HG03108 (cell line): Measurements from ENCODE around the gene PGM5.

Source experiments
- ATAC-seq: cut with Tn5 transposase; IDR thresholded peaks from one replicate; pipeline ENCODE4 v1.9.1; 2021; ENCODE audit warnings: moderate library complexity; ENCODE audit not compliant: unreplicated experiment

The PGM5 gene

DNA sequence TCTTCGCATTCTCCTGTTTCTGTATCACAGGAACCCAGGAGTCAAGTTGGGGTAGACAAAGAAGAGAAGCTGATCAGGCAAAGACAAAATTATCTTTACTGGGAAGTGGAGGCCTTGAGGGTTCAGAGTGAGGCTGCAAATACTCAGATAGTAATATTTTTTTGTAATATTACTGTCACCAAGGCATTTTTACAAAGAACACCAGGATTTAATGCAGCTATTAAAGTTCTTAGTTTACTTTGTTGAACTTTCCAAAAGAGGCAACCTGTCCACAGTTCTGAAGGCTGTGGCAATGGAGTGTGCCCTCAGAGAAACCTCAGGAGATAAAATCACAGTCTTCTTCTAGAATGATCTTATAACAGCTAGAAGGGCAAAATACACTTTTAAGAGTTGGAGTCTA is 74.9 kb downstream of the PGM5 start:
- ATAC-seq: no peak

GRCh38 chr9:68433531-68434110 is 77.2 kb downstream of the PGM5 start:
- no peak for ATAC-seq

- no peak for ATAC-seq
Observed at GRCh38 chr9:68437785-68438184, 81.4 kb downstream of the PGM5 start.

DNA sequence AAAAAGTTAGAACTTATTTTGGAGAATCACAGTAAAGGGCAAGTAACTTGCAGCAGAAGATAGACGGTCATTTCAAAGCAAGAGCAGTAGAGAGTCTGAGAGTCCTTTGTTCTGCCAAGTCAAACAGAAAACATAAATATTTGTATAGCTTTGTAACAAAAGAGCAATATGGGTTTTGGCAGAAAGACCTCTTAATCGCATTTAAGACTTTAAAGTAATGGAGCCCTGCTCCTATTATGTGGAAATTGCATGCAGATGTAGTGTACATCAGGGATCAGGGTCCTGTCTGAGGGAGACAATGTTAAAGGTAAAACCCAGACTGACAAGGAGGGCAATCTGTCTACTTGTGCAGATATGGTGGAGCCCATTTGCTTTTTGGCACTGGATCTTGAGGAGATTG is 87.2 kb downstream of the PGM5 start:
- no peak for ATAC-seq

DNA sequence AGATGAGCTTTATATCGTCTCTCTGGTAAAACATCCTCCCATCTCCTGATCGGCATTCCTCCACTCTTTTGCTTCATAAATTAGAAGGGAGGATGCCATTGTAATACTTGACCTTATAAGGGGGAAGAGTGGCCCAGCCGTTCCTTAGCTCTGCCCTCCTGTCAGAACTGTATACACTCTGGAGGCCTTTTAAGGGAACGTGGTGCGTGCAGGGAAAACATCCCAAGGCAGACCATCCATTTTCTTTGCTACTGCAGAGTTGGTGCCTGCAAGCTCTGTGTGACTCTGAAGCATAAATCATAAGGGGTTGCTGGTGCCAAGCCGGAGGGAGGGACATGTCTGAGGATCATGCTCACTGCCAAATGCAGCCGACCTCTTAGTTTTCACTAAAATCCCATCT is 90.4 kb downstream of the PGM5 start:
- ATAC-seq: no peak

DNA sequence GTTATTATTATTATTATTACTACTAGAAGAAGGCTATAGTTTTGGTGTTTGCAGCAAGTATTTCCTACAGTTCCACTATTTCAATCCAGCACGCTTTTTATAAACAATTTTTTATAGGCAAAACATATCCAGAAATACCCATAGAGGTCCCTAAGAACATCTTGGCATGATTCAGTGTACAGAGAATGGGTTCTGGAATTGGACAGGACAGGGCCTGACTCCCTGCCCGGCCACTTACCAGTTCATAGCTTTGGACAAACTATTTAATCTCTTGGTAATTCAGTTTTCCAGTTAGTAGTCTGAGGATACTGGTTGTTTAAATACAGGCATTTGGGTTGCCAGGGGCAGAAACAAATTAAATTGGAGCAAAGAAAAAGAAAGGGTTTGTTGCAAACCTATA is 91.2 kb downstream of the PGM5 start:
- ATAC-seq: no peak

DNA sequence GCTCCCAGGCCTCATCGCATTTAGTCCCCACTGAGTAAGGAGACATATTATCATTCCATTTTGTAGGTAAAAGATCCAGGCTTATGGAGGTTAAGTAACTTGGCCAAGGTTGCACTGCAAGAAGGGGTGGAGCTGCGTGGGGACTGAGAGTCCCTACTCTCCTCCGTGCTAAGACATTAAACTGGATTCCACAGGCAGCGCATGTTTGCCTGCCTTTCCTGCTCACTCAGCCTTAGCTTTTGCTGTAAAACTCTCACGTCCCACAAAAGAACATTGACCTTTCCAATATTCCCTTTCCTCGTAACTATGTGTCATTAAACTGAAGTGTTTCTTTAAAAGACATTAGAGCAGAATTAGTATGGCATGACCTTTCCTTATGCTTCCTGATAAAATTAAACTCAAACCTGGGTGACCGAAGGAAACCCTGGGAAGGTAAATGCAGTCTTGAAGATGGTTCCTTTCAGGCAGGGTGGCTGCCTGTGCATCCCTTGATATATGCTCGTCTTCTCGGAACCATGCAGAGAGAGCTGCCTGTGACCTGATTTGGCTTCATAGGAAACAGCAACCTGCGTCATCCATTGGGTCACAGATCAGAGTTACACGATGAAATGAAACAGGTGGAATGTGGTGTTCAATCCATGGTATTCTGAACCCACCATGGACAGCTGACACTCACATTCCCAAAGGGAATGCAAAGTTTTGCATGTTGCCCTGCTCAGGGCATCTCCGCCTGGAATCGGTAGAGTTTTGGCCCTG is 98.3 kb downstream of the PGM5 start:
- ATAC-seq: no peak

DNA sequence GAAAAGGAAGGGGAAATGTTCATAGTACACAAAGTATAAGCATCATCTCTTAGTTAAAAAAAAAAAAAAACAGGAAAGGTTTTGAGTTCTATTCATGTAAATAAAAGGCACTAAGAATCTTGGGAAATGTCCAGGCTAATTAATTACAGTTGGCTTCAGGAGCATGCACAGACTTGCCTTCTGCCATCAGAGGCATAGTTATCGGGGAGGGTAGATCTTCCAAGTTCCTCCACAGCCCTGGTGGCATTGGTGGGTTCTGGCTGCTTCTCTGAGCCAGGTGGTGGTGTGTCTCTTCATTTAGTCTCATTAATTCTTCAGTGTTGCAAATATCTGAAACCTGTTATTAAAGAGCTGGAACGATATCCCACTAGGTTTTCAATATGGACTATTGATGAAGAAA is 99.0 kb downstream of the PGM5 start:
- ATAC-seq: no peak

DNA sequence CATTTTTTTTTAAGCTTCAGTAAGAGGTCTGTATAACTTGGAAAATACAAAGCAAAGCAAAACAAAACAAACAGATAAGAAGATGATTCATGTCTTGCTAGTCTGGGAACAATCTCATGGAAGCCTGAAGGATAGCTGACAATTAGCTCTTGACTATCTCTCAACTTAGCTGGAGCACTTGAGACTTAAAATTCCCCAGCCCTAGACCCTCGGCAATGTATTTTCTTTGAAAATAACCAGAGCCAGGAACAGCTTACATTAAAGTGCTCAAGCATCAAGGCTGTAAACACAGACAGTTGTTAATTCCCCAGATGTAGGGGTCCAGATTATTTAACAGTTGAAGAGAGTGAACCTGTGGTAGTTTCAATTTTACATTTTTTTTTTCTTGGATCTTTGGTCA is 101.4 kb downstream of the PGM5 start:
- no peak for ATAC-seq

DNA sequence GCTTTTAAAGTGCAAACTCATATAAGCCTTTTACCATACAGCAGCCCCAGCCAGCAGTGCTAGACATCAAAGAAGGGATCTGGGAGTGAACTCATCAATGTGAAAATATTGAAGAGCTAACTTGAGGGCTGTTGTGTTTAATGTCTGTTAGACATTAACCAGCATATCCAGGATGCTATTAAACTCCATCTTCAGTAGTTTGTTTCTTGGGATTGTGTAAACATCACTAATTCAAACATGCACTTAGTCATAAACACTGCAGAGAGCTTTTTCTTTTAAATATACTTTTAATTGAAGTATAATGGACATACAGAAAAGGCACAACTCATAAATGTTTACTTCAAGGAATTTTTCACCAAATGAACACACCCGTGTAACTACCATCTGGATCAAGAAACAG is 102.5 kb downstream of the PGM5 start:
- ATAC-seq: no peak

DNA sequence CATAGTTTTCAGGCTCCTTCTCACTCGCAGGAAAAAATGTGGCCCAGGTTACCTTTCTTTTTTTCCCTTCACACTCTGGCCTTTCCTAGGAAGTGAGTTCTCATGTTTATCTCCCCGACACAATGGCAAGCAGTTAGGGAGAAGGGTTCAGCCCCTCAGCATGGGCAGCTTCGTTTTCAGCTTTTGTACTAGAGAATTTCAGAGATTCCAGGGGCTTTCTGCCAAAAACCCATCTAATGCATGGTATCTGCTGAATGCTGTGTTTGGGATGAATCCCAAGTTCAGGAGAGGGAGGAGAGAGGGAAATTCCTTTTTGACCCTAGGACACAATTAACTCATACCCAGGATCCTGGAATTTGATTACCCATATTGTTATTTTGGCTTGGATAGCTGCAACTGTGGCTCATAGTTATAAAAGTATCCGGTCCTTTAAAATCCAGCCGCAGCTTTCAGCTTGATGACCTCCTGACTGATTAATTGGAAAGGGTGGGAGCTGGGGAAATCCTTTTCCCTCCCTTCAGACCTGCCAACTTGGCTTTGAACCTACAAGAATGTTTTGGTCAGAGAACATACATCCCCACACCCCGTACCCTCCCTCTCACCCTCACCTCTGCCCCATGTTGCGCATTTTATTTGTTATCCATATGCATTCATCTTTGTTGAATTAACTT is 105.8 kb downstream of the PGM5 start:
- no peak for ATAC-seq

- ATAC-seq: no peak
Observed at GRCh38 chr9:68470067-68470466, 113.7 kb downstream of the PGM5 start.

- ATAC-seq: no peak
Observed at GRCh38 chr9:68470634-68471033, 114.2 kb downstream of the PGM5 start.

- no peak for ATAC-seq
Observed at GRCh38 chr9:68472119-68472518, 115.7 kb downstream of the PGM5 start.

DNA sequence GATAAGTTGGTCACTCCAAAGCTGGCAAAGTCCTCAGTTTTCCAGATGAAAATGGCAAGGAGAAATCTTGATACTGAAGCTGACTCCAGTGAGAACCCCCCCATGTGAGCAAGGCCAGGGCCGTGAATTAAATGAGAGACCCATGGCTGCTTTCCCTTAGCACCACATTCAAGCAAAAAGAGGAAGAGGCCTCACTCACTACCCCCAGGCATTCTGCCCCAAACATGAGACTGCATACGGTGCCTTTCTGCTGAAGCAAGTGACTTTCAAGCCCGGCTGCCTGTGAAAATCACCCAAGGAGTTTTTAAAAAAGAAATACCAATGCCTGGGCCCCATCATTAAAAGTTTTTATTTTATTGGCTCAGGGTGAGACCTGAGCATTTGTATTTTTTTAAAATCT is 117.4 kb downstream of the PGM5 start:
- ATAC-seq: no peak

DNA sequence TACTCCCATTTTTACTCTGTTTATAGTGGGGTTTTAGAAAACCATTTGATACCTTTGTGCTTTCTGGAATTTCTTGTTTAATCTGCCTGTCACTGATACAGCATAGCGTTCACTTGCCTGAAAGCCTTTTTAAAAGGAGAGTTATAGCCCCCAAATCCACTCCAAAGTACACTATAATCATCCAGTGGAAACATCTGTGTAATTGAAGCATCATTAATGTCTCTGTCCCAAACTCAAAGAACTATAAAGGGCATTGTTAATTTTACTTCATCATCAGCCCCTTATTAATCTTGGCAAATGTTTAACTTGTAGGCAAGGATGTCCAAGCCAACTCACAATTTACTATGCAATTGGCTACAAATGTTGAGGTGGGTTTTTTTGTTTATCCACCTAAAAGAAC is 120.0 kb downstream of the PGM5 start:
- ATAC-seq: no peak

DNA sequence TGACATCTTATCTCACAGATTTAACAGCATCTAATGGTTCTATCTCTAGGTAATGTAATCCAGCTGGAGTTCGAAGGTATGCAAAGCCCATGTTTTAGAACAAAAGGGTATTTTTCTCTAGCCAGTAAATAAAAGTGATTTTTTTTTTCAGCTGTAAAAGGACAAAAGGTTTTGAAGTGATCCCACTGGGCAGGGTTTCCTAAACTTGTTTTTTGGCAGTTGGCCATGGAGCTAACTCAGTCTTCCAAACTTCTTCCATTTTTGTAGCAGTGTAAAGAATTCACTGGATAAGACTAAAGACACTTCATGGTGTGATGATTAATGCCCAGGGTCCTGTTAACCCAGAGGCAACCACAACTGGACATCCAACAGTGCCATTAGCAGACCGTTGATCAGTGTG is 120.4 kb downstream of the PGM5 start:
- no peak for ATAC-seq

DNA sequence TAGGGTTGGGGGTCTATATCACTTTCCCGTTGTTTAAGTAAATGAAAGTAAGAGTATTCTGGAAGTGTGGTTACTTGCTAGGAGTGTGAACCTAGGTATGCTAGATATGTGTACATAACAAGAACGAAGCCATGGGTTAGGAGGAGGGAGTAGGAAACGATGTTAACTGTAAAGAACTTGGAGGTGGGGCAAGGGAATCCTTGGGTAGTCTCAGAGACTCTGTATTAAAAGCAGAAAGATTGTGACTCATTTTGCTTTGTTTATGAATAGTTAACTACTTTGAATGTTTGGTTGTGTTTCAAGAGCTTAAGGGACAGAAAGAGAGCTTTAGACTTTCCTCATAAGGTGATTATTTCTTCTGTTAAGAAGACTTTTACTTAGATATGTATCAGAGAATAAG is 124.4 kb downstream of the PGM5 start:
- no peak for ATAC-seq

DNA sequence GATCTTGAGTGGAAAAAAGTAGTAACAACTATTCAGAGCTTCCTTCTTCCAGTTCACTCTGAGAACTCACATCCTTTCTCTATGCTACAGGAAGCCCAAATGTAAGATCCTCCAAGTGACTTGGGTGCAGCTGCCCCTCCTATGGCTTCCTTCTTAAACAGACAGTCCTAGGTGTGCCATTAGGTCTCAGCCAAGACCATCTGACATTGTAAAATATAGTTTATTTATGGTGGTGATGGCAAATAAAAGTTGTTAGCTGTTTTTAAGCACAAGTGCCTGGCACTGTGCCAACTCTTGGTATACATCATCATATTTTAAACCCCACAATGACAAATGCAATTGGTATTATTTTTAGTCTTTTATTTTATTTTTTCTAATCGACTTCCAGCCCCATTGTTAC is 126.1 kb downstream of the PGM5 start:
- no peak for ATAC-seq

GRCh38 chr9:68488126-68488525 is 131.7 kb downstream of the PGM5 start:
- no peak for ATAC-seq

GRCh38 chr9:68489646-68490045 is 133.2 kb downstream of the PGM5 start:
- ATAC-seq: no peak

- ATAC-seq: no peak
Observed at GRCh38 chr9:68492806-68493205, 136.4 kb downstream of the PGM5 start.
